ENCODE data around the gene SHANK1. TPM values are rescaled to one million over a fixed set of nuclear protein-coding genes. Genes with fewer than 3 reads are reported as not detected.

SHANK1 gene
- total RNA-seq, 2 donors from 2014 or later: 0.28 to 1.6 TPM

- H3K4me1 ChIP-seq (ENCODE audit: control insufficient read depth in 1 of 2, low read depth in 2 of 2): no peaks in the 10 kb centered on the region
- H3K4me3 ChIP-seq: no peak overlapping the region
- ATAC-seq (ENCODE audit: insufficient number of reproducible peaks, low FRiP score, low read depth): no peak
- no peak for DNase-seq (ENCODE audit: low spot score)
- no peaks in the 10 kb centered on the region for H3K27me3 ChIP-seq (replicated peaks; ENCODE audit: insufficient read depth)
- TF ChIP-seq CTCF (IDR thresholded peaks at IDR 0.05): no peak
- H3K36me3 ChIP-seq: no peaks in the 10 kb centered on the region
- no peaks in the 10 kb centered on the region for H3K9me3 ChIP-seq
- H3K27ac ChIP-seq: no peak overlapping the region
These were observed 23.5 kb downstream of the SHANK1 start for GRCh38 chr19:50696094-50696483.

- H3K27ac ChIP-seq: no peak overlapping the region
- H3K4me1 ChIP-seq (ENCODE audit: control insufficient read depth in 1 of 2, low read depth in 2 of 2): no peaks in the 10 kb centered on the region
- H3K4me3 ChIP-seq: no peak overlapping the region
- ATAC-seq (ENCODE audit: insufficient number of reproducible peaks, low FRiP score, low read depth) (no peak), DNase-seq (ENCODE audit: low spot score) (no peak)
- H3K27me3 ChIP-seq (replicated peaks; ENCODE audit: insufficient read depth): no peaks in the 10 kb centered on the region
- no peaks in the 10 kb centered on the region for H3K9me3 ChIP-seq
- TF ChIP-seq CTCF (IDR thresholded peaks at IDR 0.05): no peak
- H3K36me3 ChIP-seq: no peaks in the 10 kb centered on the region
These were observed 24.1 kb downstream of the SHANK1 start for GRCh38 chr19:50695251-50696093.

DNA sequence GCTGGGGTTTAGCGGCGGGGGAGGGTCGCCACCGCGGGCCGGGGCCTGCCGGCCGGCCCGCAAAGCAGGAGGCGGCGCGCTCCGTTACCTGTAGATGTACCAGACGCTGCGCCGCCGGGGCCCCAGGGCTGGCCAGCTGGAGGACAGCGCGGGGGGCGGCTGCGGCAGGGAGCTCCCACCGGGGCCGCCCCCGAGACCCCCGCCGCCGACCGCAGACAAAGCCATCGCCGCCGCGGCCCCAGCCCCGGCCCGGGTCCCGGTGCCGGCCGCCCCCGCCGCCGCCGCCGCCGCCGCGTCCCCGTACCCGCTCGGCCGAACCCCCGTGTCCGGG is 24.8 kb downstream of the SHANK1 start:
- ATAC-seq (ENCODE audit: insufficient number of reproducible peaks, low FRiP score, low read depth) (no peak), DNase-seq (ENCODE audit: low spot score) (no peak)
- TF ChIP-seq CTCF (IDR thresholded peaks at IDR 0.05): no peak
- Histone ChIP-seq H3K4me3 (no peak overlapping the region), H3K27ac (no peak overlapping the region), H3K4me1 (ENCODE audit: control insufficient read depth in 1 of 2, low read depth in 2 of 2) (no peaks in the 10 kb centered on the region), H3K36me3 (no peaks in the 10 kb centered on the region), H3K9me3 (no peaks in the 10 kb centered on the region), H3K27me3 (replicated peaks; ENCODE audit: insufficient read depth) (no peaks in the 10 kb centered on the region)

DNA sequence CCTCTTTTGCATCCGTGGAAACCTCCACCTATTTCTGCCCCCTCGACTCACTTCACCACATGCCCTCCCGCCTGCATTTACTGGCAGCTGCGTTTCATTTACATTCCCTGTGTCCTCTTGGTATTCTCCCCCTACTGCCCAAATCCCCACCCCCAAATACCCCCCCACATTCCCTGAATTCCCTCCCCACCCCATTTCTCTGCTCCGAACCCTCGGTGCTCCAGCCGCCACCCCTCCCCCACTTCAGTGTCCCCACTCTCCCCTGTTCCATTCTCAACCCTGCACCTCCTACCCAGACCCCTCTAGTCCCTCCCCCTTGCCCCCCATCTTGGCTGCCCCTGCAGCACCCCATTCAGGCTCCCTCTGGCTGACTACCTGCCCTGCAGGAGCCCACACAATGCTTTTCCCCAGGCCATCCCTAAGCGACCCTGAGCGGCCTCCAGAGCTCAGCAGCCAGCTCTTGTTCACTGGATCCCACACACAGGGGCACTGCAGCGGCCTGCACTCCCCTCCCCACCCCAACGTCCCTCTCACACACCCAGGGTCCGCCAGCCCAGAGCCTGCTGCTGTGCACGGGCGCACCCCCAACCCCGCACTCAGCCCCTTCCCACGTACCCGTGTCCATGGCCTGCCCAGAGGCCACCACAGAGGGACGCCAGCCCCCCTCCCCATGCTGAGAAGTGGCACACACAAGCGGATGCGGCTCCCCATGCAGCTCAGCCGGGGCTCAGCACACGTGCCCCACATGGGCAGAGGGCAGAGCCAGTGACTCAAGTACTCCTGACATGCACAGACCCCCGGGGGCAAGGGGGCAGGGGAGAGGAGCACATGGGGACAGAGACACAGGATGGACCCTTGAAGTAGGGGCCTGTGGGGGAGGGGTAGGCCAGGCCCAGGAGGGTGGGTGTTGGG is 26.3 kb downstream of the SHANK1 start:
- no peak for TF ChIP-seq CTCF (IDR thresholded peaks at IDR 0.05)
- DNase-seq (ENCODE audit: low spot score) (no peak), ATAC-seq (ENCODE audit: insufficient number of reproducible peaks, low FRiP score, low read depth) (no peak)
- Histone ChIP-seq H3K27me3 (replicated peaks; ENCODE audit: insufficient read depth) (no peaks in the 10 kb centered on the region), H3K36me3 (no peaks in the 10 kb centered on the region), H3K9me3 (no peaks in the 10 kb centered on the region), H3K4me1 (ENCODE audit: control insufficient read depth in 1 of 2, low read depth in 2 of 2) (no peaks in the 10 kb centered on the region), H3K27ac (no peak overlapping the region), H3K4me3 (no peak overlapping the region)

DNA sequence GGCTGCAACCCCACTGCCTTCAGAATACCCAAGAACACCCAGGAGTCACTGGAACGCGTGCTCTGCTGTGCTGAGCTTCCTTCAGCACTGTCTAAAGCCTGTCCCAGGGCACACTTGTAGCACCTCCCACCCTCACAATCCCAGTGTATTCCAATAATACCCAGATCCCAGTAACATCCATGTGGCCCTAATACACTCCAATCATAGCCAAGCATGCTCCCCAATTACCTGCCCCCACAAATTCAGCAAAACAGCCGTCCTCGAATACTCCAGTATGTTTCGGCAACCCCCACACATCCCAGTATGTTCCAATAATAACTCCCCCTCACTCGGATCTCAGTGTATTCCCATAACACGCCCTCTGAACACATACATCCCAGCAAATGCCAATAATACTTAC is 29.2 kb downstream of the SHANK1 start:
- Histone ChIP-seq H3K27me3 (replicated peaks; ENCODE audit: insufficient read depth) (no peaks in the 10 kb centered on the region), H3K9me3 (no peaks in the 10 kb centered on the region), H3K36me3 (no peaks in the 10 kb centered on the region), H3K4me1 (ENCODE audit: control insufficient read depth in 1 of 2, low read depth in 2 of 2) (no peaks in the 10 kb centered on the region), H3K4me3 (no peak overlapping the region), H3K27ac (no peak overlapping the region)
- no peak for TF ChIP-seq CTCF (IDR thresholded peaks at IDR 0.05)
- no peak for DNase-seq (ENCODE audit: low spot score)
- ATAC-seq (ENCODE audit: insufficient number of reproducible peaks, low FRiP score, low read depth): no peak
